ENCODE data around the gene SH3TC2. TPM values are rescaled to one million over a fixed set of nuclear protein-coding genes. Genes with fewer than 3 reads are reported as not detected.

Gene SH3TC2
- total and polyA plus RNA-seq, 7 donors: 0.18 to 1.9 (median 0.60) TPM

DNA sequence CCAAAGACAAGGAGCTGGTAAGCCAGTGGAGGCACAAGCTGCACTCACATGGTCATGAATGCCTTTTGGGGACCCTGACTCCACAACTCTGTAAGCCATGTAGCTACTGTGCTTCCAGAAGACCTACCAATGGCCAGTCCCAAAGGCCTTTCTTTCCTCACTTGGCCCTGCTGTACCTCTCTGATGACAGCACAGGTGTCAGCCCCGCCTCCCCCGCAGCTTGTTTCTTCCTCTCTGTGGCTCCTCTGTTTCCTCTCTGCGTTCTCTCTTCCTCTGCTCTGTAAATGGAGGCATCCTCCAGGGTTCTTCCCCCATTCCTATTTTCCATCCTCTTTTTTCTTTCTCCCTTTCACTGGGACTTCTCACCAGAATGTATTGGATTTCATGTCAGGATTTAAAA, 26.7 kb downstream of the SH3TC2 start:
- Histone ChIP-seq H3K27ac (no peak overlapping the region), H3K36me3 (ENCODE audit: insufficient read depth in 1 of 2, low read depth in 1 of 2) (no peaks in the 10 kb centered on the region), H3K9me3 (no peaks in the 10 kb centered on the region), H3K4me3 (no peak overlapping the region), H3K4me1 (peaks cover 4% of the 10 kb centered on the region), H3K27me3 (ENCODE audit: insufficient read depth in 3 of 3, low read length in 2 of 3) (no peaks in the 10 kb centered on the region)
- no peak for TF ChIP-seq CTCF (IDR thresholded peaks at IDR 0.05)
- intact Hi-C loops (cut with DNase I): loop anchor here (2.0 to 10.0 kb wide), 6 partner anchors 76 to 591 kb away; partner anchors contain the start of gene ADRB2 (in 2 of the 2)
- DNase-seq: no peak
- 80 to 91% (median 89%) methylated on average over 3 of the region's 3 CpGs for WGBS, 3 donors
- no peak for ATAC-seq

DNA sequence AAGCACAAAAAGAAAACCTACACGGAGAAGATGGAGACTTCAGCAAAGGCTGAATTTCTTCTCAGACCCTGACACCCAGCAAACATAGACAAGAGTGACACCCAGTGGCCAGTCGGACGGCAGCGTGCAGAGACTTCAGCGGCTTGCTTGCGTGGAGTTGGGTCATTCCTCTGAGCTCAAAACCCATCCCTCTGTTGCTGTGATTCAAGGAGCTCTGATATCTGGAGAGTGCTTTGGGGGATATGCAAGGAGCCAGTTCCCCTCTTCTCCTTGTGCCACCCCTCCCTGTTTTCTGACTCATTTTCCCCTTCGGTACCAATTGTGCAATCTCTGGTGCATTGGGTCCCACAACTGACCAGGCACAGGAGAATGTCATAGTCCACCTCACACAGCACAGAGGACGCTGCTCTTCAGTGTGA, 27.5 kb downstream of the SH3TC2 start:
- Histone ChIP-seq H3K36me3 (ENCODE audit: insufficient read depth in 1 of 2, low read depth in 1 of 2) (no peaks in the 10 kb centered on the region), H3K4me1 (peaks cover 4% of the 10 kb centered on the region), H3K9me3 (no peaks in the 10 kb centered on the region), H3K27ac (no peak overlapping the region), H3K27me3 (ENCODE audit: insufficient read depth in 3 of 3, low read length in 2 of 3) (no peaks in the 10 kb centered on the region), H3K4me3 (no peak overlapping the region)
- DNase-seq (peak; percentile 74 to 83), ATAC-seq (peak; percentile 91 to 98 (median 94))
- intact Hi-C loops (cut with DNase I): loop anchor here (1.0 to 10.0 kb wide), 8 partner anchors 77 to 591 kb away; partner anchors contain the start of gene ADRB2 (in 2 of the 2)
- TF ChIP-seq CTCF (IDR thresholded peaks at IDR 0.05): peak; percentile 92
- WGBS, 3 donors: 18 to 20% (median 18%) methylated on average over 8 of the region's 8 CpGs

DNA sequence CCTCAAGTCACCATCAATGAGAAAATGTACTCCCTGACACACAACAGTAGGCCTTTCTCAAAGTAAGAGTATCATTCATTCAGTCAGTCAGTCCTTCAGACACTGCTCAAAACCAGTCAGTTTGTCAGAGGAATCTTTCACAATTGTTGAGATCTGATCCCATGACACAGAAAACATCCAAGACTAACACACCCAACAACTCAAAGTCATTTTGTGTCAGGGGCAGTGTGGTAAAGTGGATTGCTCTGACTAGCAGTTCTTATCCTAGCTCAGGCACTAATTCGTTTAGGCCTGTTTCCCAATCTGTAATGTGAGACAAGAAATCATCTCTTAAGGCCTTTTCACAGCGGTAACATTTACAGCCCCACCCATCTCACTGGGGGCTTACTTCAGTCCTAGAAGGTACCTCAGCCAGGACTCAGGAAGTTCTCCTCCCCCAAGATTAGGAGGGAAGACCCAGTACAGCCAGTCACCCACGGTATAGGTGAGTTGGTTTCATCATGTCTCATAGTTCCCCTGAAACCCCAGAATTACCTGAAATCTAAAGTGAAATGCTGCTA, 31.9 kb downstream of the SH3TC2 start:
- DNase-seq (no peak), ATAC-seq (no peak)
- no peak for TF ChIP-seq CTCF (IDR thresholded peaks at IDR 0.05)
- no peaks in the 10 kb centered on the region for H3K9me3 ChIP-seq
- no peak overlapping the region for H3K4me3 ChIP-seq
- no peaks in the 10 kb centered on the region for H3K27me3 ChIP-seq (ENCODE audit: insufficient read depth in 3 of 3, low read length in 2 of 3)
- intact Hi-C loops (cut with DNase I): loop anchor here (5.0 to 10.0 kb wide), 3 partner anchors 119 to 586 kb away; partner anchors contain the start of gene ADRB2 (in 2 of the 2)
- no peaks in the 10 kb centered on the region for H3K36me3 ChIP-seq (ENCODE audit: insufficient read depth in 1 of 2, low read depth in 1 of 2)
- WGBS, 3 donors: 66 to 81% (median 71%) methylated on average over 3 of the region's 3 CpGs
- no peak overlapping the region for H3K27ac ChIP-seq
- H3K4me1 ChIP-seq: no peaks in the 10 kb centered on the region

DNA sequence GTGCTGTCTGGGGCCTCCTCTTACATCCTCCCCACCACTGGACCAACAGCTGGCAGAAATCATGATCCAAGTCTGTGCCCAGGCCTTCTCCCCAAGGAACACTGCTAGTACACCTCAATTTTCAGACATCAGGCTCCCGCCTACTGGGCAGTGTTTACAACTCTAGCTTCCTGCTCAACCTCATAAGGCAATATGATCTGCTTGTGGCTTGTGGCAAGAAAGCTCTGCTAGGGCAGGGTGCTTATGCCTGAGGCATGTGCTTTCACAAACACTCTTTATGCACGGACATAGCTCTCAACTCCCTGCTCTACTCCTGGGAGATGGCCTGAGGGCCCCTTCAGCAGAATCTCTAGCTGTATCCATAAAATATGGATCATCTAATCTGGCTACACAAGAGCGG, 32.5 kb downstream of the SH3TC2 start:
- Histone ChIP-seq H3K27me3 (ENCODE audit: insufficient read depth in 3 of 3, low read length in 2 of 3) (no peaks in the 10 kb centered on the region), H3K4me1 (no peaks in the 10 kb centered on the region), H3K36me3 (ENCODE audit: insufficient read depth in 1 of 2, low read depth in 1 of 2) (no peaks in the 10 kb centered on the region), H3K27ac (no peak overlapping the region), H3K4me3 (no peak overlapping the region), H3K9me3 (no peaks in the 10 kb centered on the region)
- ATAC-seq (peak in 1 of 4 donors; percentile 58), DNase-seq (no peak)
- 86 to 97% (median 91%) methylated on average over 3 of the region's 3 CpGs for WGBS, 3 donors
- intact Hi-C loops (cut with DNase I): loop anchor here (5.0 to 10.0 kb wide), 3 partner anchors 118 to 586 kb away; partner anchors contain the start of gene ADRB2 (in 2 of the 2)
- no peak for TF ChIP-seq CTCF (IDR thresholded peaks at IDR 0.05)

- Histone ChIP-seq H3K4me1 (peaks cover 5% of the 10 kb centered on the region), H3K9me3 (no peaks in the 10 kb centered on the region), H3K4me3 (no peak overlapping the region), H3K27ac (no peak overlapping the region), H3K27me3 (ENCODE audit: insufficient read depth in 3 of 3, low read length in 2 of 3) (no peaks in the 10 kb centered on the region), H3K36me3 (ENCODE audit: insufficient read depth in 1 of 2, low read depth in 1 of 2) (no peaks in the 10 kb centered on the region)
- no peak for ATAC-seq
- intact Hi-C loops (cut with DNase I): no loop called here
- WGBS, 3 donors: 84 to 88% (median 85%) methylated on average over 5 of the region's 5 CpGs
- no peak for TF ChIP-seq CTCF (IDR thresholded peaks at IDR 0.05)
- no peak for DNase-seq
Measured at GRCh38 chr5:149028984-149029383, 33.9 kb downstream of the SH3TC2 start.

All from psoas muscle (tissue), 8 donors.